Transverse colon (tissue), 4 donors: ENCODE measurements around the gene SLAMF9.

Experiments used
- CTCF ChIP-seq, 5 experiments: fragments of 200-600 bp in 3 of 5; fragments of 450-650 bp in 2 of 5; sonication (generic) in 3 of 5; IDR thresholded peaks; 1 replicate in 2 of 5; 2 replicates in 3 of 5; pipeline ENCODE4 v1.5.1; 2016 to 2017; ENCODE audit warnings: antibody characterized with exemption in 5 of 5, inconsistent platforms in 3 of 5, mild to moderate bottlenecking in 2 of 5, moderate library complexity in 1 of 5
- POLR2A ChIP-seq: fragments of 450-650 bp; IDR thresholded peaks from one replicate; pipeline ENCODE4 v1.6.1; 2016; ENCODE audit warnings: antibody characterized with exemption, mild to moderate bottlenecking, moderate library complexity
- POLR2AphosphoS5 ChIP-seq, 3 donors: sonication (generic); formaldehyde crosslinking; IDR thresholded peaks; one replicate each; pipeline ENCODE4 v1.6.1; 2016; ENCODE audit warnings: antibody characterized with exemption in 3 of 3

- TF ChIP-seq CTCF (IDR thresholded peaks at IDR 0.05) (no peak), POLR2A (no peak), POLR2AphosphoS5 (IDR thresholded peaks at IDR 0.05) (no peak)
Observed at GRCh38 chr1:159935719-159936272, 18.2 kb downstream of the SLAMF9 start.
